Panc1 (cell line): ENCODE measurements around the gene YWHAQ.

ENCODE experiments used
- CTCF ChIP-seq: fragments of 450-650 bp; IDR thresholded peaks from 2 replicates; pipeline ENCODE4 v1.5.1; 2017; ENCODE audit warnings: mild to moderate bottlenecking
- POLR2AphosphoS5 ChIP-seq: IDR thresholded peaks from 2 replicates; pipeline ENCODE4 v1.6.1; 2012; ENCODE audit warnings: mild to moderate bottlenecking, low read depth, low read length, moderate library complexity
- SIN3A ChIP-seq: IDR thresholded peaks from 2 replicates; pipeline ENCODE4 v1.6.1; 2012; ENCODE audit warnings: low read depth, mild to moderate bottlenecking, low read length, moderate library complexity, borderline replicate concordance; ENCODE audit not compliant: insufficient read depth

- TF ChIP-seq CTCF, result no peak
- no peak for TF ChIP-seq SIN3A
- no peak for TF ChIP-seq POLR2AphosphoS5
These were observed 83.4 kb downstream of the YWHAQ start for GRCh38 chr2:9547262-9547991.
